ENCODE results near the gene DGKQ.

GRCh38 chr4:1017706-1018105 lies 44.3 kb upstream of the DGKQ start:
- TF ChIP-seq CTCF (IDR thresholded peaks at IDR 0.05) (no peak), POLR2AphosphoS5 (IDR thresholded peaks at IDR 0.05; ENCODE audit: low read depth, low read length) (no peak), TCF7L2 (IDR thresholded peaks at IDR 0.05; ENCODE audit: low read depth, low read length) (no peak)
- TF ChIP-seq, protein P1, sequence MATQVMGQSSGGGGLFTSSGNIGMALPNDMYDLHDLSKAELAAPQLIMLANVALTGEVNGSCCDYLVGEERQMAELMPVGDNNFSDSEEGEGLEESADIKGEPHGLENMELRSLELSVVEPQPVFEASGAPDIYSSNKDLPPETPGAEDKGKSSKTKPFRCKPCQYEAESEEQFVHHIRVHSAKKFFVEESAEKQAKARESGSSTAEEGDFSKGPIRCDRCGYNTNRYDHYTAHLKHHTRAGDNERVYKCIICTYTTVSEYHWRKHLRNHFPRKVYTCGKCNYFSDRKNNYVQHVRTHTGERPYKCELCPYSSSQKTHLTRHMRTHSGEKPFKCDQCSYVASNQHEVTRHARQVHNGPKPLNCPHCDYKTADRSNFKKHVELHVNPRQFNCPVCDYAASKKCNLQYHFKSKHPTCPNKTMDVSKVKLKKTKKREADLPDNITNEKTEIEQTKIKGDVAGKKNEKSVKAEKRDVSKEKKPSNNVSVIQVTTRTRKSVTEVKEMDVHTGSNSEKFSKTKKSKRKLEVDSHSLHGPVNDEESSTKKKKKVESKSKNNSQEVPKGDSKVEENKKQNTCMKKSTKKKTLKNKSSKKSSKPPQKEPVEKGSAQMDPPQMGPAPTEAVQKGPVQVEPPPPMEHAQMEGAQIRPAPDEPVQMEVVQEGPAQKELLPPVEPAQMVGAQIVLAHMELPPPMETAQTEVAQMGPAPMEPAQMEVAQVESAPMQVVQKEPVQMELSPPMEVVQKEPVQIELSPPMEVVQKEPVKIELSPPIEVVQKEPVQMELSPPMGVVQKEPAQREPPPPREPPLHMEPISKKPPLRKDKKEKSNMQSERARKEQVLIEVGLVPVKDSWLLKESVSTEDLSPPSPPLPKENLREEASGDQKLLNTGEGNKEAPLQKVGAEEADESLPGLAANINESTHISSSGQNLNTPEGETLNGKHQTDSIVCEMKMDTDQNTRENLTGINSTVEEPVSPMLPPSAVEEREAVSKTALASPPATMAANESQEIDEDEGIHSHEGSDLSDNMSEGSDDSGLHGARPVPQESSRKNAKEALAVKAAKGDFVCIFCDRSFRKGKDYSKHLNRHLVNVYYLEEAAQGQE (IDR thresholded peaks at IDR 0.05; ENCODE audit: insufficient read depth in 1 of 2, low read depth in 2 of 2, low read length in 1 of 2), result no peak
